Lower leg skin (tissue), 4 donors: ENCODE results near the gene NT5DC3. TPM values are rescaled to one million over a fixed set of nuclear protein-coding genes. Genes with fewer than 3 reads are reported as not detected.

ENCODE experiments used
- DNase-seq, 2 donors: peaks; one replicate each; pipeline ENCODE4 v3.0.0-alpha.2; 2019; ENCODE audit warnings: low spot score in 2 of 2
- H3K4me3 ChIP-seq: fragments of 200-600 bp; sonication (generic); 2 replicates; pipeline ENCODE4 v1.5.1; 2017; ENCODE audit warnings: mild to moderate bottlenecking, low read depth; ENCODE audit not compliant: poor library complexity, severe bottlenecking
- POLR2A ChIP-seq, 2 donors: fragments of 450-650 bp; IDR thresholded peaks; one replicate each; pipeline ENCODE4 v1.6.1; 2016 to 2017; ENCODE audit warnings: antibody characterized with exemption in 2 of 2, mild to moderate bottlenecking in 1 of 2, moderate library complexity in 1 of 2
- WGBS, 2 donors: methylation state at CpG; one replicate each; pipeline ENCODE4 v1.1.5; 2018; 5-methylcytosine and 5-hydroxymethylcytosine counted together
- intact Hi-C: fragments of 100-400 bp; cut with DNase I; formaldehyde crosslinking; loops from one replicate; pipeline ENCODE4 v1.15.0; 2023; ENCODE audit warnings: low total_unique reads
- total RNA-seq, 4 donors: library from RNA; depleted of rRNA; stranded (reverse); fragments of >200 nt; gene quantifications; one replicate each; pipeline ENCODE4 v1.1.0, GENCODE V29; 2016
- TF ChIP-seq, protein P1 (sequence below), 3 donors: fragments of 450-650 bp; IDR thresholded peaks; one replicate each; pipeline ENCODE4 v1.5.1; 2016; ENCODE audit warnings: antibody characterized with exemption in 3 of 3, mild to moderate bottlenecking in 3 of 3, moderate library complexity in 2 of 3

The NT5DC3 gene
- total RNA-seq, 4 donors from 2014 or later: 2.9 to 4.2 (median 3.5) TPM

- TF ChIP-seq, protein P1, sequence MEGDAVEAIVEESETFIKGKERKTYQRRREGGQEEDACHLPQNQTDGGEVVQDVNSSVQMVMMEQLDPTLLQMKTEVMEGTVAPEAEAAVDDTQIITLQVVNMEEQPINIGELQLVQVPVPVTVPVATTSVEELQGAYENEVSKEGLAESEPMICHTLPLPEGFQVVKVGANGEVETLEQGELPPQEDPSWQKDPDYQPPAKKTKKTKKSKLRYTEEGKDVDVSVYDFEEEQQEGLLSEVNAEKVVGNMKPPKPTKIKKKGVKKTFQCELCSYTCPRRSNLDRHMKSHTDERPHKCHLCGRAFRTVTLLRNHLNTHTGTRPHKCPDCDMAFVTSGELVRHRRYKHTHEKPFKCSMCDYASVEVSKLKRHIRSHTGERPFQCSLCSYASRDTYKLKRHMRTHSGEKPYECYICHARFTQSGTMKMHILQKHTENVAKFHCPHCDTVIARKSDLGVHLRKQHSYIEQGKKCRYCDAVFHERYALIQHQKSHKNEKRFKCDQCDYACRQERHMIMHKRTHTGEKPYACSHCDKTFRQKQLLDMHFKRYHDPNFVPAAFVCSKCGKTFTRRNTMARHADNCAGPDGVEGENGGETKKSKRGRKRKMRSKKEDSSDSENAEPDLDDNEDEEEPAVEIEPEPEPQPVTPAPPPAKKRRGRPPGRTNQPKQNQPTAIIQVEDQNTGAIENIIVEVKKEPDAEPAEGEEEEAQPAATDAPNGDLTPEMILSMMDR (IDR thresholded peaks at IDR 0.05): no peak
- no peak for TF ChIP-seq POLR2A (IDR thresholded peaks at IDR 0.05)
- intact Hi-C loops: no loop called here
- DNase-seq: no peak
- no peak overlapping the region for H3K4me3 ChIP-seq
- WGBS, 2 donors: 95 to 100% methylated on average over 3 of the region's 3 CpGs
Measured at GRCh38 chr12:103782399-103782798, 58.6 kb downstream of the NT5DC3 start.

DNA sequence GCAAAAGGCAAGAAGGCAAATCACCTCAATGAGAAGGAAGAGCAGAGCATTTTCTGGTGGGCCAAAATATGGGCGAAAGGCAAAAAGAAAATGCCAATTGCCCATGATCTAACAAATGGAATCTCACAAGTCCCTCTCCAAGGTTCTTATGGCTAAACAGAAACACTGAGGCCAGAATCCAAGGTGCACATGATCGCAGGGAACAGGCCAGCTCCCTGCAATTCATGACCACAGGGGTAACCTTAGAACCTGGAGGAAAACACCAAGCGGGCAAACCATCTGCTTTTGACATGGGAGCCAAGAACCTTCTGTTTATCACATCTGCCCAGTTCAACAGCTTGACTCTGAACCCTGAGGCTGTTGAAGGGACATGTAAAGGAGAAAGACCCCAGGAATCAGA lies 60.0 kb downstream of the NT5DC3 start:
- intact Hi-C loops: no loop called here
- no peak overlapping the region for H3K4me3 ChIP-seq
- no peak for DNase-seq
- no peak for TF ChIP-seq POLR2A (IDR thresholded peaks at IDR 0.05)
- TF ChIP-seq, protein P1 (IDR thresholded peaks at IDR 0.05): no peak
- 95 to 97% methylated on average over 3 of the region's 3 CpGs for WGBS, 2 donors

DNA sequence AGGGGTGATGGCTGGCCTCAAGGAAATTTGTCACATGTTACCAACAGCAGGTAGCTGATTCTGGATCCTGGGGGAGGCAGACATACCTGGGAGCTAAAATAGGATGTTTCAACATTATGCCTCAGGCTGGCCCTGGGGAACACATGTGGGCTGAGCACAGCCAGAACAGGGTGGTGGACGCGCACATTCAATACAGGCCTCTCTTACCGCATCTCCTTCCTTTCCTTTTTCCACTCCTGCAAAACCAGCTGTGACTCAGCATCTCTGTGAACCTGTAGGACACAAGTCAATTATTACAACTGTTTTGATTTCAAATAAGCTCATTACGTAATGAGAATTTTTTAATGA lies 61.0 kb downstream of the NT5DC3 start:
- intact Hi-C loops: no loop called here
- DNase-seq: no peak
- TF ChIP-seq, protein P1 (IDR thresholded peaks at IDR 0.05): no peak
- TF ChIP-seq POLR2A (IDR thresholded peaks at IDR 0.05): no peak
- no peak overlapping the region for H3K4me3 ChIP-seq
- 89 to 91% methylated on average over 4 of the region's 4 CpGs for WGBS, 2 donors

- H3K4me3 ChIP-seq: no peak overlapping the region
- intact Hi-C loops: no loop called here
- no peak for DNase-seq
- TF ChIP-seq, protein P1 (IDR thresholded peaks at IDR 0.05): no peak
- no peak for TF ChIP-seq POLR2A (IDR thresholded peaks at IDR 0.05)
- WGBS, 2 donors: 82 to 87% methylated on average over 7 of the region's 7 CpGs
Measured at GRCh38 chr12:103779410-103780092, 61.5 kb downstream of the NT5DC3 start.

DNA sequence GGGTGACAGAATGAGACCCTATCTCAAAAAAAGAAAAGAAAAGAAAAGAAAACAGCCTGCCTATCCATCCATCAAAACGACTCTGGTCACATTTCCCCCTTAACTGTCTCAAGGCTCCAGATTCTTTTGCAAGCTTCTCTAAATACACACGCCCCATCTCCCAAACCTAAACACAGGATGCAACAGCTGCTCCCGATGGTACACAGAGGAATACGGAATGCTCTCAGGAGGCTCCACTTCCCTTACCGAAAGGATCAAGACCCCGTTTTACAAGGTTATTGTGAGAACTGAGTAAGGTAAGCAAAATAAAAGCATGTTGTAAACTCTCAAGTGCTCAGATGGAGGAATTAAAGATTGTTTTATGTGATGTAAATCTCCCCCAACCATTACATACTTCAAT lies 62.3 kb downstream of the NT5DC3 start:
- 85 to 87% methylated on average over 6 of the region's 6 CpGs for WGBS, 2 donors
- TF ChIP-seq POLR2A (IDR thresholded peaks at IDR 0.05): no peak
- TF ChIP-seq, protein P1 (IDR thresholded peaks at IDR 0.05): no peak
- intact Hi-C loops: no loop called here
- DNase-seq: no peak
- no peak overlapping the region for H3K4me3 ChIP-seq
